Measurements from ENCODE around the gene ERVK3-1.
"Not testable (repeated sequence)": the region's sequence is repeated elsewhere in the genome, so short reads cannot be mapped to it uniquely, and the experiment has no call there.

Gene ERVK3-1

GRCh38 chr19:58304748-58305064 lies 471 bp upstream of the ERVK3-1 start:
- H3K4ac ChIP-seq (ENCODE audit: low read depth, low read length): no peak overlapping the region
- peaks cover 3% of the 10 kb centered on the region for H3K79me1 ChIP-seq (ENCODE audit: low read length)
- H4K91ac ChIP-seq (ENCODE audit: low read depth, low read length): no peak overlapping the region
- no peak overlapping the region for H2BK12ac ChIP-seq (ENCODE audit: low read length)
- peak overlapping the region; percentile 52 for H3K4me2 ChIP-seq (ENCODE audit: low read length)
- no CpG with 5 or more reads among the region's 7 CpGs for WGBS (ENCODE audit: extremely low coverage, insufficient coverage, insufficient read length)
- H2BK5ac ChIP-seq (ENCODE audit: low read depth, low read length, poor library complexity): no peak overlapping the region
- H3K9ac ChIP-seq (ENCODE audit: low read length): no peak overlapping the region
- H4K8ac ChIP-seq (ENCODE audit: low read depth, low read length): no peak overlapping the region
- H3K79me2 ChIP-seq (ENCODE audit: control insufficient read depth, insufficient read depth, low read length, poor library complexity): peaks cover 3% of the 10 kb centered on the region
- no peaks in the 10 kb centered on the region for H3K27me3 ChIP-seq (ENCODE audit: insufficient read depth, low read length)
- no peak for DNase-seq
- H3K23ac ChIP-seq (ENCODE audit: low read length): no peak overlapping the region
- H3K18ac ChIP-seq (ENCODE audit: low read length): no peak overlapping the region
- H2BK120ac ChIP-seq (ENCODE audit: insufficient read depth, low read length, poor library complexity): no peak overlapping the region
- no peak overlapping the region for H4K12ac ChIP-seq (ENCODE audit: low read depth, low read length)
- peaks cover 21 to 41% of the 10 kb centered on the region in 2 experiments for H3K36me3 ChIP-seq (ENCODE audit: control insufficient read depth in 1 of 2, insufficient read depth in 2 of 2, low read length in 2 of 2)
- peaks cover 4% of the 10 kb centered on the region for H3K9me3 ChIP-seq (ENCODE audit: insufficient read depth, low read depth, low read length)
- H2AK5ac ChIP-seq (ENCODE audit: low read length): no peak overlapping the region
- H3K4me1 ChIP-seq (ENCODE audit: control insufficient read depth in 1 of 2, insufficient read depth in 2 of 2, low read length in 2 of 2): peaks cover 2 to 3% of the 10 kb centered on the region in 2 experiments
- H3K4me3 ChIP-seq (ENCODE audit: low read depth, low read length): no peak overlapping the region
- no peak overlapping the region for H2AFZ ChIP-seq (ENCODE audit: insufficient read depth, low read length, poor library complexity)
- no peak overlapping the region for H3K14ac ChIP-seq (ENCODE audit: low read length)
- no peak overlapping the region for H3K27ac ChIP-seq (ENCODE audit: low read depth, low read length)

- Histone ChIP-seq H3K27ac (ENCODE audit: low read depth, low read length) (no peak overlapping the region), H2BK5ac (ENCODE audit: low read depth, low read length, poor library complexity) (no peak overlapping the region), H3K18ac (ENCODE audit: low read length) (peak overlapping the region; percentile 69), H2AK5ac (ENCODE audit: low read length) (no peak overlapping the region), H3K36me3 (ENCODE audit: control insufficient read depth in 1 of 2, insufficient read depth in 2 of 2, low read length in 2 of 2) (peaks cover 11 to 29% of the 10 kb centered on the region in 2 experiments), H3K23ac (ENCODE audit: low read length) (no peak overlapping the region), H3K9me3 (ENCODE audit: insufficient read depth, low read depth, low read length) (peaks cover 4% of the 10 kb centered on the region), H3K79me1 (ENCODE audit: low read length) (peaks cover 3% of the 10 kb centered on the region), H3K4ac (ENCODE audit: low read depth, low read length) (no peak overlapping the region), H2BK12ac (ENCODE audit: low read length) (no peak overlapping the region), H3K4me3 (ENCODE audit: low read depth, low read length) (peak overlapping the region; percentile 96), H2AFZ (ENCODE audit: insufficient read depth, low read length, poor library complexity) (no peak overlapping the region), H3K4me2 (ENCODE audit: low read length) (peak overlapping the region; percentile 70), H4K91ac (ENCODE audit: low read depth, low read length) (no peak overlapping the region), H3K27me3 (ENCODE audit: insufficient read depth, low read length) (no peaks in the 10 kb centered on the region), H3K14ac (ENCODE audit: low read length) (no peak overlapping the region), H3K4me1 (ENCODE audit: control insufficient read depth in 1 of 2, insufficient read depth in 2 of 2, low read length in 2 of 2) (peaks cover 2 to 3% of the 10 kb centered on the region in 2 experiments), H3K9ac (ENCODE audit: low read length) (no peak overlapping the region), H2BK120ac (ENCODE audit: insufficient read depth, low read length, poor library complexity) (no peak overlapping the region), H4K8ac (ENCODE audit: low read depth, low read length) (no peak overlapping the region), H3K79me2 (ENCODE audit: control insufficient read depth, insufficient read depth, low read length, poor library complexity) (peaks cover 3% of the 10 kb centered on the region), H4K12ac (ENCODE audit: low read depth, low read length) (no peak overlapping the region)
- DNase-seq: no peak
- no CpG with 5 or more reads among the region's 12 CpGs for WGBS (ENCODE audit: extremely low coverage, insufficient coverage, insufficient read length)
Observed at GRCh38 chr19:58305932-58306323, 751 bp downstream of the ERVK3-1 start.

DNA sequence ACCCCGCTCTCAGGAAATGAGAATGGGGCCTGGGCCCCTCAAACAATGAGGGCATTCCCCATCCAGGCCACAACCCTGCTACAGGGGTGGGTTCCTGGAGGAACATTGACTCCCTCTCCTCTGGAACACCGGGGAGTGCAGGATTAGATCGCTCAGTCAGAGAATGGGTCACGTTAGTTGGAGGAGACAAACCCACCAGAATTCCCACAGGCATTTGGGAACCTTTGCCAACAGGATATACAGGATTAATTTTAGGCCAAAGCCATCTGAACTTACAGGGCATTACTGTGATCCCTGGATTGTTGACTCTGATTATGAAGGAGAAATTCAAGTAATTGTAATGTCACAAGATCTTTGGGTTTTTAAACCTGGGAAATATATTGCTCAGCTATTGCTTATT lies 2.6 kb downstream of the ERVK3-1 start:
- Histone ChIP-seq H2BK120ac (ENCODE audit: insufficient read depth, low read length, poor library complexity) (no peak overlapping the region), H3K23ac (ENCODE audit: low read length) (no peak overlapping the region), H3K4me3 (ENCODE audit: low read depth, low read length) (no peak overlapping the region), H2BK12ac (ENCODE audit: low read length) (no peak overlapping the region), H2BK5ac (ENCODE audit: low read depth, low read length, poor library complexity) (no peak overlapping the region), H3K79me2 (ENCODE audit: control insufficient read depth, insufficient read depth, low read length, poor library complexity) (peaks cover 3% of the 10 kb centered on the region), H3K9me3 (ENCODE audit: insufficient read depth, low read depth, low read length) (peaks cover 6% of the 10 kb centered on the region), H3K4me1 (ENCODE audit: control insufficient read depth in 1 of 2, insufficient read depth in 2 of 2, low read length in 2 of 2) (peaks cover 2 to 3% of the 10 kb centered on the region in 2 experiments), H3K36me3 (ENCODE audit: control insufficient read depth in 1 of 2, insufficient read depth in 2 of 2, low read length in 2 of 2) (peaks cover 18 to 36% of the 10 kb centered on the region in 2 experiments), H2AK5ac (ENCODE audit: low read length) (no peak overlapping the region), H4K12ac (ENCODE audit: low read depth, low read length) (no peak overlapping the region), H3K79me1 (ENCODE audit: low read length) (peaks cover 3% of the 10 kb centered on the region), H4K8ac (ENCODE audit: low read depth, low read length) (no peak overlapping the region), H4K91ac (ENCODE audit: low read depth, low read length) (no peak overlapping the region), H3K4ac (ENCODE audit: low read depth, low read length) (no peak overlapping the region), H3K27me3 (ENCODE audit: insufficient read depth, low read length) (no peaks in the 10 kb centered on the region), H3K4me2 (ENCODE audit: low read length) (no peak overlapping the region), H3K14ac (ENCODE audit: low read length) (no peak overlapping the region), H3K27ac (ENCODE audit: low read depth, low read length) (no peak overlapping the region), H2AFZ (ENCODE audit: insufficient read depth, low read length, poor library complexity) (no peak overlapping the region), H3K18ac (ENCODE audit: low read length) (no peak overlapping the region), H3K9ac (ENCODE audit: low read length) (no peak overlapping the region)
- DNase-seq: no peak
- no CpG with 5 or more reads among the region's 4 CpGs for WGBS (ENCODE audit: extremely low coverage, insufficient coverage, insufficient read length)

- H2BK120ac ChIP-seq (ENCODE audit: insufficient read depth, low read length, poor library complexity); H3K4me2 ChIP-seq (ENCODE audit: low read length); H3K79me1 ChIP-seq (ENCODE audit: low read length); H3K9me3 ChIP-seq (ENCODE audit: insufficient read depth, low read depth, low read length); H2BK5ac ChIP-seq (ENCODE audit: low read depth, low read length, poor library complexity); H3K18ac ChIP-seq (ENCODE audit: low read length); H3K4me1 ChIP-seq (ENCODE audit: control insufficient read depth in 1 of 2, insufficient read depth in 2 of 2, low read length in 2 of 2); H4K91ac ChIP-seq (ENCODE audit: low read depth, low read length); H2AK5ac ChIP-seq (ENCODE audit: low read length); H3K4me3 ChIP-seq (ENCODE audit: low read depth, low read length); H3K14ac ChIP-seq (ENCODE audit: low read length); H3K27ac ChIP-seq (ENCODE audit: low read depth, low read length); H3K4ac ChIP-seq (ENCODE audit: low read depth, low read length); H3K27me3 ChIP-seq (ENCODE audit: insufficient read depth, low read length); H3K9ac ChIP-seq (ENCODE audit: low read length); H3K23ac ChIP-seq (ENCODE audit: low read length); H2AFZ ChIP-seq (ENCODE audit: insufficient read depth, low read length, poor library complexity); H3K79me2 ChIP-seq (ENCODE audit: control insufficient read depth, insufficient read depth, low read length, poor library complexity); H2BK12ac ChIP-seq (ENCODE audit: low read length); H4K12ac ChIP-seq (ENCODE audit: low read depth, low read length); H4K8ac ChIP-seq (ENCODE audit: low read depth, low read length): not testable (repeated sequence)
- no CpG with 5 or more reads among the region's 13 CpGs for WGBS (ENCODE audit: extremely low coverage, insufficient coverage, insufficient read length)
- DNase-seq: peak in 1 of 2 donors; percentile 18
- peaks cover 27 to 55% of the 10 kb centered on the region in 2 experiments for H3K36me3 ChIP-seq (ENCODE audit: control insufficient read depth in 1 of 2, insufficient read depth in 2 of 2, low read length in 2 of 2)
Observed at GRCh38 chr19:58310685-58311084, 5.5 kb downstream of the ERVK3-1 start.
